ENCODE data around the gene PRKACG.

- TF ChIP-seq HDAC2 (IDR thresholded peaks at IDR 0.05; ENCODE audit: borderline replicate concordance in 1 of 2, low read depth in 2 of 2, low read length in 2 of 2) (no peak), EGR1 (IDR thresholded peaks at IDR 0.05; ENCODE audit: borderline replicate concordance, low read depth, low read length) (no peak), YY1 (IDR thresholded peaks at IDR 0.05; ENCODE audit: low read depth, low read length) (no peak), POLR2AphosphoS5 (IDR thresholded peaks at IDR 0.05; ENCODE audit: low read depth, low read length) (no peak), CTCF (IDR thresholded peaks at IDR 0.05; ENCODE audit: control extremely low read depth in 1 of 3, insufficient read depth in 1 of 3, low read depth in 1 of 3, low read length in 3 of 3) (no peak), SP1 (IDR thresholded peaks at IDR 0.05; ENCODE audit: low read depth, low read length) (no peak), TCF12 (IDR thresholded peaks at IDR 0.05; ENCODE audit: low read depth, low read length) (no peak)
- TF ChIP-seq, protein P1, sequence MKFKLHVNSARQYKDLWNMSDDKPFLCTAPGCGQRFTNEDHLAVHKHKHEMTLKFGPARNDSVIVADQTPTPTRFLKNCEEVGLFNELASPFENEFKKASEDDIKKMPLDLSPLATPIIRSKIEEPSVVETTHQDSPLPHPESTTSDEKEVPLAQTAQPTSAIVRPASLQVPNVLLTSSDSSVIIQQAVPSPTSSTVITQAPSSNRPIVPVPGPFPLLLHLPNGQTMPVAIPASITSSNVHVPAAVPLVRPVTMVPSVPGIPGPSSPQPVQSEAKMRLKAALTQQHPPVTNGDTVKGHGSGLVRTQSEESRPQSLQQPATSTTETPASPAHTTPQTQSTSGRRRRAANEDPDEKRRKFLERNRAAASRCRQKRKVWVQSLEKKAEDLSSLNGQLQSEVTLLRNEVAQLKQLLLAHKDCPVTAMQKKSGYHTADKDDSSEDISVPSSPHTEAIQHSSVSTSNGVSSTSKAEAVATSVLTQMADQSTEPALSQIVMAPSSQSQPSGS (IDR thresholded peaks at IDR 0.05; ENCODE audit: low read length) = no peak
Measured at GRCh38 chr9:69045821-69046220, 31.9 kb upstream of the PRKACG start.

All from H1 (cell line).